Epidermal melanocyte (primary cell): ENCODE measurements around the gene RAB7A.
"Not testable (repeated sequence)": the region's sequence is repeated elsewhere in the genome, so short reads cannot be mapped to it uniquely, and the experiment has no call there.

ENCODE experiments used
- DNase-seq: peaks from one replicate; pipeline ENCODE4 v3.0.0; 2011; ENCODE audit warnings: low spot score; ENCODE audit not compliant: insufficient read length

RAB7A gene

DNA sequence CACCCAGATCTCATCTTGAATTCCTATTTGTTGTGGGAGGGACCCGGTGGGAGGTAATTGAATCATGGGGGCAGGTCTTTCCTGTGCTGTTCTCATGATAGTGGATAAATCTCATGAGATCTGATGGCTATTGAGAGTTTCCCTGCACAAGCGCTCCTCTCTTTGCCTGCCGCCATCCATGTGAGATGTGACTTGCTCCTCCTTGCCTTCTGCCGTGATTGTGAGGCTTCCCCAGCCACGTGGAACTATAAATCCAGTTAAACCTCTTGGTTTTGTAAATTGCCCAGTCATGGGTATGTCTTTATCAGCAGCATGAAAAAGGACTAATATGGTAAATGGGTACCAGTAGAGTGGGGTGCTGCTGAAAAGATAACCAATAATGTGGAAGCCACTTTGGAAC is 23.6 kb downstream of the RAB7A start:
- DNase-seq, result not testable (repeated sequence)

- DNase-seq, result no peak
These were observed 27.7 kb downstream of the RAB7A start for GRCh38 chr3:128753715-128754114.

GRCh38 chr3:128760042-128760441 is 34.1 kb downstream of the RAB7A start:
- no peak for DNase-seq

DNA sequence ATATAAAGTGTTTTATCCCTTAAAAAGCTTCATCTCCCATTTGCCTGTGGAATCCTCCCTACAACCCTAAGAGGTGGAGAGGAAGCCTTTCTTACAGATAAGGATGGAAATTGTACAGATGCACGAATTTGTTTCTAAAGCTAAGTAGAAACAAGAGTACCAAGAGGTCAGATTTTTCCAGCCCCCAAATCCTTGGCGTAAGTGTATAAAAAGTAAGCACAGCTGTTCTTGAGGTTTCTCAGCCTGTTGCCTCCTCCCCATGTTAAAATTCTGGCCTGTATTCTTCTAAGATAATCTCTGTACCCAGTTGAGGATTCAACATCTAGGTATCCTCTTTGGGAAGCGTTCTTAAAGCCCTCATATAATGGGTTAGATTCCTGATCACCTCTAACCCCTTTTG is 34.9 kb downstream of the RAB7A start:
- no peak for DNase-seq

GRCh38 chr3:128761392-128761791 is 35.4 kb downstream of the RAB7A start:
- DNase-seq, result no peak

- DNase-seq, result no peak
These were observed 38.0 kb downstream of the RAB7A start for GRCh38 chr3:128763967-128764366.

GRCh38 chr3:128764863-128765262 is 38.9 kb downstream of the RAB7A start:
- DNase-seq, result no peak

GRCh38 chr3:128767094-128767750 is 41.2 kb downstream of the RAB7A start:
- DNase-seq, result no peak

GRCh38 chr3:128768471-128768870 is 42.5 kb downstream of the RAB7A start:
- no peak for DNase-seq

GRCh38 chr3:128770387-128770786 is 44.4 kb downstream of the RAB7A start:
- no peak for DNase-seq

DNA sequence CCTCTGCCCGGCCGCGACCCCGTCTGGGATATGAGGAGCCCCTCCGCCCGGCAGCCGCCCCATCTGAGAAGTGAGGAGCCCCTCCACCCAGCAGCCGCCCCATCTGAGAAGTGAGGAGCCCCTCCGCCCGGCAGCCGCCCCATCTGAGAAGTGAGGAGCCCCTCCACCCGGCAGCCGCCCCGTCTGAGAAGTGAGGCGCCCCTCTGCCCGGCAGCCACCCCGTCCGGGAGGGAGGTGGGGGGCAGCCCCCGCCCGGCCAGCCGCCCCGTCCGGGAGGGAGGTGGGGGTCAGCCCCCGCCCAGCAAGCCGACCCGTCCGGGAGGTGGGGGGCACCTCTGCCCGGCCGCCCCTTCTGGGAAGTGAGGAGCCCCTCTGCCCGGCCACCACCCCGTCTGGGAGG is 47.2 kb downstream of the RAB7A start:
- DNase-seq, result not testable (repeated sequence)

- DNase-seq, result not testable (repeated sequence)
These were observed 47.6 kb downstream of the RAB7A start for GRCh38 chr3:128773592-128773991.

- DNase-seq, result no peak
These were observed 49.3 kb downstream of the RAB7A start for GRCh38 chr3:128775241-128775640.

DNA sequence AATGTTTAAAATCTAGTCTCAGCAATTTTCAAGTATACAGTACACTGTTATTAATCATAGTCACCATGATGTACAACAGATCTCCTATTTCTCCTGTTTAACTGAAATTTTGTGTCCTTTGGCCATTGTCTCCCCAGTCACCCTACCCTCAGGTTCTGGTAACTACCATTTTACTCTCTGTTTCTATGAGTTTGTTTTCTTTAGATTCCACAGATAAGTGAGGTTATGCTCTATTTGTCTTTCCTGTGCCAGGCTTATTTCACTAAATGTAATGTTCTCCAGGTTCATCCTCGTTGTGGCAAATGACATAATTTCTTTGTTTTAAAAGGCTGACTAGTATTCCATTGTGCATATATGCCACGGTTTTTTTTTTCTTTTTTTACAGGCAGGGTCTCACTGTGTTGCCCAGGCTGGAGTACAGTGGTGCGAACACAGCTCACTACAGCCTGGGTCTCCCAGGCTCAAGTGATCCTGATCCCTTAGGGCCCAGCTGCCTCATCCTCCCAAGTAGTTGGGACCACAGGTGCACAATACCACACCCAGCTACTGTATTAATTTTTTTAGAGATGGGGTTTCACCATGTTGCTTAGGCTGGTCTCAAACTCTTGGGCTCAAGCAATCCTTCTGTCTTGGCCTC is 50.0 kb downstream of the RAB7A start:
- no peak for DNase-seq

GRCh38 chr3:128780101-128780837 is 54.3 kb downstream of the RAB7A start:
- DNase-seq, result no peak

DNA sequence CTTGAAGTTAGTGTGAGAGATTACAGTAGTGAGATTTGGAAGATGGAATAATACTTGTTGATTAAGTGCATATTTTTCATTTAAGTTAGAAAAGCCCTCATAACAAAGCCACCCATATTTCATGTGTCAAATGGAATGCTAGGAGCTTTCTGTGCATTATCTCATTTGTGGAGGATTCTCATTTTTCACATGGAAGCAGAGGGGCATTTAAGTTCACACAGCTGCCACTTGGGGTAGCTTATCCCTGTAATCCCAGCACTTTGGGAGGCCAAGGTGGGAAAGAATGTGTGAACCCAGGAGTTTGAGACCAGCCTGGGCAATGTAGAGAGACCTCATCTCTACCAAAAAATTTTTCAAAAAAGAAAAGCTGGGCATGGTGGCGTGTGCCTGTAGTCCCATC is 55.2 kb downstream of the RAB7A start:
- no peak for DNase-seq

- no peak for DNase-seq
These were observed 56.5 kb downstream of the RAB7A start for GRCh38 chr3:128782282-128783146.

- no peak for DNase-seq
These were observed 57.8 kb downstream of the RAB7A start for GRCh38 chr3:128783774-128784173.

DNA sequence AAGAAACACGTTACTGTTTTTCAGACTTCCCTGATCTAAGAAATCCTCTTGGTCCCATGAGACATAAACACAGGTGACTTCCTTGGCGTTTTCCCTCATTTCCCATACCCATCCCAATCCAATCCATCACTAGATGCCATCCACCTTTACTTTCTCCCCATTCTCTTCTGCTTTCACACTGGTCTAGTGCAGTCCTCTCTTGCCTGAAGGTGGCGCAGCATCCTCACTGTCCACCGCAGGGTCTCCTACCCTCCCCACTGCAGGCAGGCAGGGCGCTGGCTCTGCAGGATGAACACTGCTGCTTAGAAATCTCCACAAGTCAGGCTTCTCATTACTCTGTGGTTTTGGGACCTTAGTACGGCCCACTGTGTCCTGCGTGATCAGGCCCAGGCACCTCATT is 58.2 kb downstream of the RAB7A start:
- no peak for DNase-seq

DNA sequence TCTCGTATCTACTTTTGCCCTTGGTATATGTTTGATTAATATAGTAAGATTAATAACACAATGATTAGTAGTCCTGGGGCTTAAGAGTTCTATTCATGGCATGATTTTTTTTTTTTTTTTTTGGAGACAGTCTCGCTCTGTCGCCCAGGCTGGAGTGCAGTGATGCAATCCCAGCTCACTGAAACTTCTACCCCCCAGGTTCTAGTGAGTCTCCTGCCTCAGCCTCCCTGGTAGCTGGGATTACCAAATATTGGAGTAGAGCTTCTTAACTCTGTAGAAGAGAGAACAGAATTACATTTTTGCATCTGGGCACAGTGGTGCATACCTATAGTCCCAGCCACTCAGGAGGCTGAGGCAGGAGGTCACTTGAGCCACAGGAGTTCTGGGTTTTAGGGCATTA is 58.9 kb downstream of the RAB7A start:
- no peak for DNase-seq

GRCh38 chr3:128786434-128787020 is 60.5 kb downstream of the RAB7A start:
- DNase-seq, result no peak
